Measurements from ENCODE around the gene RBBP5.

The RBBP5 gene

DNA sequence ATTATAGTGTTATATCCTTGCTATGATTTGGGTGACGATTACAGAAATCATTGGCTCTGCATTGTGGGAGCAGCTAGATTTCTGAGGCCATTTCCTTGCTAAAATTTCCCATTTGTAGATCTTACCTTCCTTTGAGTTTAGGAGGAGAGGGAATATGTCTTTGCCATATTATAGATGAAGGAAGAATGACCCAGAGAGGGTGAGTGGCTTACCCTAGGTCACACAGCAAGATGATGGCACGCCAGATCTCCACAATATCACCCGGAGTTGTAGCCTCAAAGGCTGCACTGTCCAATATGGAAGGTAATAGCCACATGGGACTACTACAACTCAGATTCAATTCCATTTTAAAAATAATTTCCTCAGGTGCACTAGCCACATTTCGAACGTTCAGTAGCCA, 68.5 kb downstream of the RBBP5 start:
- no peak for DNase-seq

DNA sequence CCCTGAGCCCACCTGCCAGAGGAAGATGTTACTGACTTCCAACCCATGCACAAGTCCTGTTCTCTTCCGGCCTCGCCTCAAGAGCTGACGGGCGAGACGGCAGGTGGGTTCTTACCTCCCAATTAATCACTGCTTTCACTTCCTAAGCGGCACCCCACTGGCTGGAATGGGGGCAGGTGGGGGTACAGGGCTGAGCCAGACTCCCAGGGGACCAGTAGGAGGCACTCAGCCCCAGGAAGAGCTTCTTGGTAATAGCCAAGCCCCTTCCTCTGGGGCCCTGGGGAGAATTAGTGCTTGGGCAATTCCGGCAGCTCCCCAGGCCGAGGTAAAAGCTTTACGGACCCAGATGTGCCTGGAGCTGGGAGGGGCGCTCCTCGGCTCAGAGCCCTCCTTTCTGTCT, 69.1 kb downstream of the RBBP5 start:
- no peak for DNase-seq

DNA sequence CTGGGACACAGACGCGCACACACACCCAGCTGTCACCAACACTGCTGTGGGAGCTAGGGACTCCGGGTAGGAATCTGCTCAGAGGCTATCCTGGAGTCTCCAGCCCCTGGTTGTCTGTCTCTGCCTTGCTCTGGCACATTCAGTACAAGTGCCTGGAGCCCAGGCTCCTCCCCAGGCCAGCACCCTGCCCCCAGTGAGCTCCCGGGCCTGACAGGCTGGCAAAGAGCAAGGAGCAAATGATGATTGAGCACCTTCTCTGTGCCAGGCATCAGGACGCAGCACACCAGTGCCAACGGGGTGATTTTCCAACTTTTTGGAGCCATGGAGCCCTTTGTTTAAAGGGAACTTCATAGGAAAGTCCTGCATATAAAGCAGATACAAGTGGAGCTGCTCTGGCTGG, 72.3 kb downstream of the RBBP5 start:
- DNase-seq: no peak

GRCh38 chr1:205048382-205048781, 73.4 kb downstream of the RBBP5 start:
- DNase-seq: no peak

DNA sequence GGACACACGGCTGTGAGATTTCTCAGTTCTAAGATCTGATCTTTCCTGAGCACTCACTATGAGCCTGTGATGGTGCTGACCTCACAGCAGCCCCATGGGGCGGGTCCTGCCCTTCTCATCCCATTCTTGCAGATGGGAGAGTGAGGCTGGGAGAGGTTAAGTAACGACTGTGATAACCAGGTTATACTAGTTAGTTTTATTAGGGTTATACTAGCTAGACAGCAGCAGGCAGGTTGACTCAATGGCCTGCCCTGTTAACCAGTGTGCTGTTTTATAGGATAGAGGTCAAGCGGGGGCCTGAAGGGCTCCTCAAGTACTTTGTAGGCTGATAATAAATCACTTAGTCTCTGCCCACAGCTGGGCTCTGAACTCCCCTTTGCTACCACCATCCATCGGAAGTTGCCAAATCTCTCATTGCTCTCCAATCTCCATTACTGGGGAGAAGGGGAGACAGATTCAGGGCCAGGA, 74.0 kb downstream of the RBBP5 start:
- no peak for DNase-seq

DNA sequence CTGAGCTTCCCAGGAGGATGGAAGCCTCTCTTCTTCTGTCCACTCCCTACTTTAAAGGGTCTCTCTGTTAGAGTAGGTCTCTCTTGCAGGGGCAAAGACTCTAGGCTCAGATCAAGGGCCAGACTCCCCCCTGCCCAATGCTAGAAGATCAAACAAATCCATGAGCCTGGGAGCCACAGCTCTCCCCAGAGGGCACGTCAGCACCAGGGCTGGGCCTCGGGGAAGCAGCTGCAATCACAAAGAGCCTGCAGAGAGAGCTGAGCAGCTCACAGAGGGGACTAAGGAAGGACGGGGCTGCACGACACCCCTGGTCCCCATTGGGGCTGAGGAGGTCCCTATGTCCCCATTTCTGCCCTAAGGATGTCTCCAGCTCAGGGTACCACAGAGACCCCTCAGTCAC, 74.9 kb downstream of the RBBP5 start:
- no peak for DNase-seq

DNA sequence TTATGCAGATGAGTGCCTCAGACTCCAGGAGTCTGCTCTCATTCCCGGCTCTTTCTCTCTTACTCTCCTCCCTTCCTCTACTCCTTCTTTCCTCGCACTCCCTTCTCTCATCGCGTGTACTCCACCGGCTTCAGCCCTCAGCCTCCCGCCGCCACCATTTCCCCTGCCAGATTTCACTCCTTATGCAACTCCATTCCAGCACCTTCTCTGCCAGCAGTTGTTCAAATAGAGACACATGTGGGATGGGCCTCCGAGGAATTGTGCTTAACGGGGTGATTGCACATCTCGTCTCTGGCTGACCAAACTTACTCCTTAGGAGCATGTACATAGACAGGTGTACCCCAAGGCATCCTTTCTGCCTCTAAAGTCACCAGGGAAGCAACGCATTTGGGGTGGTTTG, 76.6 kb downstream of the RBBP5 start:
- DNase-seq: no peak

DNA sequence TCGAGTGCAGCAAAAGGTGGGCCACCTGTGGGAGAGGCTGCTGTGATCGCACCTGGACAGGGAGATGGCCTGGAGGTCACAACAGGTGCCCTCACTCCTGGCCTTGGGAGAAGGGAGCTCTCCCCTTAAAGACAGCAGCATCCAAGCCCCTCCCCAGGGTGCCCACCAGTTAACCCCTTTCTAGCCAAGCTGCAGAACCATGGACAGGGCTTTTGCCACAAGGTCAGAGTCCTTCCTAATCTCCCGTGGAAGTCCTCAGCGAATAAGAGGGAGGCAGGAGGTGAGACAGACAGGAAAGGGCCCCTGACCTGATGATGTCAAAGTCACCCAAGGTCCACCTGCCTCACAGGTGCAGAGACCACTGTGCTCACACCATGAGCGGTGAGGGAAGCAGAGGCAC, 77.0 kb downstream of the RBBP5 start:
- DNase-seq: no peak

DNA sequence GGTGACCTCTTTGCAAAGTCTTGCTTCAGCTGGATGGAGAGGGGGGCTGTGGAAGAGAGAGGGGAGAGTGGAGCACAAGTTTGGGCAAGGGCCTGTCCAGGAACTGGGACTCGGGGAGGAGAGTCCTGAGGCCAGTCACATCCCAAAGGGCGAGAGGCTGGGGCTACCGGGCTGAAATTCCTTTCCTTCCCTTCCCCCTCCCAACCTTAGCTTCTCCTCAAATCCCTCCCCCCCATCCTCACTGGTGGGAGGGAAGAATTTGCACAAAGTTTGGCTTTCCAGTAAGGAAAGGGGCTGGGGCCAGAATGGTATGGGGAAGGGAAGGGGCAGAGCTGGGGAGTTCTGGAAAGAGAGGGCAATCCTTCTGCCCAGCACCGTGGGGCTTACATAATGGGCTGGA, 77.9 kb downstream of the RBBP5 start:
- DNase-seq: no peak

- no peak for DNase-seq
Measured at GRCh38 chr1:205042911-205043806, 78.6 kb downstream of the RBBP5 start, which contains the start of gene CNTN2. CNTN2 (plus strand) TSS chr1:205043212; CDS start chr1:205053186, 9,974 bp downstream.

DNA sequence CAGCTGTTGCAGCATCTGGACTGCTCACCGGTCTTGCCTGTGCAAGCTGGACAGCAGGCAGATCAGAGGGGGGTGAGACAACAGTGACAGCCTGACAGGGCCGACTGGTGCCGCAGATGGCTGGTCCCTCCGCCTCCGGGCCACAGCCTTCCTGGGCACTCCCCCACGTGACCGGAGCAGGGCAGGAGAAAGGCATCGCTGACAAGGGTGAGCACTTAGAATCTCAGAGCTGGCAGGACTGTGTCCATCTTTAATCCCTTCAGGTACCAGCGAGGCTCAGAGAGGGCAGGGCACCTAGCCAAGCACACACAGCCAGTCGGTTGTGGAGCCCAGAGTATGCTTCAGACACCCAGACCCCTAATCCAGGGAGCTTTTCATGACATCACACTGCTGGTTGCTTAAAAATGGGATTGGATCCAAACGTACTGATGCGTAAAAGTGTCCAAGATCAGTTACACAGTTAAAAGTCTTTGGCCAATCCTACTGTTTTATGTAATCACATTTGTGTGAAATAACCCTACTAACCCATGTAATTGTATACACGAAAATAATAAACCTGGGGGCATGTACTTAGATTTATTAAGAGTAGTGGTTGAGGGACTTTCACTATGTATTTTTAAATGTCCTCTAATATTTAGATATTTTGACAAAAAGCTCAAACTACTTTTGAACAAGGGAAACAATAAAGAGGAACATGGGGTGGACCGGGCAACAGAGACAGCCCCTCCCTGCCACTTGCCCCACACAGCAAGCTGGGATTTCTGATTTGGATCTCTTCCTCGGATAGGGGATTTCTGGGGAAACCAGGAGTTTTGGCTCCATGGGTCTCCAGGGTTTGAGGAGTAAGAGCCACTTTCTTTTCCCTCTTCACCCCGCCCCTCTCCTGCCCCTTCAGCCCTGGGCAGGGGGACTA, 79.5 kb downstream of the RBBP5 start:
- DNase-seq: no peak

- no peak for DNase-seq
Measured at GRCh38 chr1:205041001-205041715, 80.6 kb downstream of the RBBP5 start.

DNA sequence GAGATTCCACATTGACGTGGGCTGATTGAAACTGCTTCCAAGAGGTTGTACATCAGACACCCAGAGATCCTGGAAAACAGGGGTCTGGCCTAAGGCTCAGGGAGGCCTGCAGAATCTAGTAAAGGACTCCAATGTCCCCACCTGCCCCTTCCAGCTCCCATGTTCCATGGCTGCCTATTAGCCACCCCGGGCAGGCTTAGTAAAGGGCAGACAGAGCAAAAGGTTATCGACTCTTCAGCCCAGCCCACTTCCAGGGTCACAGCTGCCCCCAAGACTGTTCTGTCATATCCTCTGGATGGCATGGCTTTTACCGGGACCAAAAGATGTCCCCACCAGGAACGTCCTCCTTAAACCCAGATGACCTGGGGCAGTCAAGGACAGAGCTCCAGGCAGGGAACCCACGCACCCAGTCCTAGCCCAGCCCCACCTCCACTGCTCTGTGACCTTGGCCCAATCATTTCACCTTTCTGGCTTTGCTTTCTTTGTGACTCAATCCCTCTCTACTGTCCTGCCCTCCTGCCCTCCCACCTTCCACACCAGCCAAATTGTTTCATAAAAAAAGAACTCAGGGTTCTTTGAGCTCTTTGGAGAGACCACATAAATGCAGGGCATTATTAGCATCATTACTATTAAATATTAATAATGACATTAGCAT, 83.5 kb downstream of the RBBP5 start:
- DNase-seq: no peak

DNA sequence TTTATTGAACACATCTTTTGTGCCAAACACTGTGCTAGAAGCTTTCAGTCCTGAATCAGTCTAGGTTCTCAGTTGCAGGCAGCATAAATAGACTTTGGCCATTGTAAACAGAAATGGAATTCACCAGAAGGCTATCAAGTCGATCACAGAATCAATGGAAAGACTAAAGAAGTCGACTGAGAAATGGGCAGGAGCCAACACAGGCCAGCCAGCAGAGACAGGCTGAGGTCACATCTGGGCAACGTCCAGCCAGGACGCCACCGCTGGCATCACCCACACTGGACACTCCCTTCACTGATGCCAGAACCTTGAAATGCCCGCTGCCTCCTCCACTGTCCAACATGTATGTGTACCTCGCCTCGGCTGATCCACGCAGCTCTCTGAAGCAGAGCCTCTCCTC, 84.2 kb downstream of the RBBP5 start:
- no peak for DNase-seq
